HG03575 (cell line): ENCODE data around the gene EIF3C.
"Not testable (repeated sequence)": the region's sequence is repeated elsewhere in the genome, so short reads cannot be mapped to it uniquely, and the experiment has no call there.

Experiments used
- ATAC-seq: cut with Tn5 transposase; IDR thresholded peaks from one replicate; pipeline ENCODE4 v1.9.1; 2021; ENCODE audit not compliant: unreplicated experiment, insufficient number of reproducible peaks, low FRiP score; ENCODE audit errors: extremely low read depth

The EIF3C gene, protein sequence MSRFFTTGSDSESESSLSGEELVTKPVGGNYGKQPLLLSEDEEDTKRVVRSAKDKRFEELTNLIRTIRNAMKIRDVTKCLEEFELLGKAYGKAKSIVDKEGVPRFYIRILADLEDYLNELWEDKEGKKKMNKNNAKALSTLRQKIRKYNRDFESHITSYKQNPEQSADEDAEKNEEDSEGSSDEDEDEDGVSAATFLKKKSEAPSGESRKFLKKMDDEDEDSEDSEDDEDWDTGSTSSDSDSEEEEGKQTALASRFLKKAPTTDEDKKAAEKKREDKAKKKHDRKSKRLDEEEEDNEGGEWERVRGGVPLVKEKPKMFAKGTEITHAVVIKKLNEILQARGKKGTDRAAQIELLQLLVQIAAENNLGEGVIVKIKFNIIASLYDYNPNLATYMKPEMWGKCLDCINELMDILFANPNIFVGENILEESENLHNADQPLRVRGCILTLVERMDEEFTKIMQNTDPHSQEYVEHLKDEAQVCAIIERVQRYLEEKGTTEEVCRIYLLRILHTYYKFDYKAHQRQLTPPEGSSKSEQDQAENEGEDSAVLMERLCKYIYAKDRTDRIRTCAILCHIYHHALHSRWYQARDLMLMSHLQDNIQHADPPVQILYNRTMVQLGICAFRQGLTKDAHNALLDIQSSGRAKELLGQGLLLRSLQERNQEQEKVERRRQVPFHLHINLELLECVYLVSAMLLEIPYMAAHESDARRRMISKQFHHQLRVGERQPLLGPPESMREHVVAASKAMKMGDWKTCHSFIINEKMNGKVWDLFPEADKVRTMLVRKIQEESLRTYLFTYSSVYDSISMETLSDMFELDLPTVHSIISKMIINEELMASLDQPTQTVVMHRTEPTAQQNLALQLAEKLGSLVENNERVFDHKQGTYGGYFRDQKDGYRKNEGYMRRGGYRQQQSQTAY

DNA sequence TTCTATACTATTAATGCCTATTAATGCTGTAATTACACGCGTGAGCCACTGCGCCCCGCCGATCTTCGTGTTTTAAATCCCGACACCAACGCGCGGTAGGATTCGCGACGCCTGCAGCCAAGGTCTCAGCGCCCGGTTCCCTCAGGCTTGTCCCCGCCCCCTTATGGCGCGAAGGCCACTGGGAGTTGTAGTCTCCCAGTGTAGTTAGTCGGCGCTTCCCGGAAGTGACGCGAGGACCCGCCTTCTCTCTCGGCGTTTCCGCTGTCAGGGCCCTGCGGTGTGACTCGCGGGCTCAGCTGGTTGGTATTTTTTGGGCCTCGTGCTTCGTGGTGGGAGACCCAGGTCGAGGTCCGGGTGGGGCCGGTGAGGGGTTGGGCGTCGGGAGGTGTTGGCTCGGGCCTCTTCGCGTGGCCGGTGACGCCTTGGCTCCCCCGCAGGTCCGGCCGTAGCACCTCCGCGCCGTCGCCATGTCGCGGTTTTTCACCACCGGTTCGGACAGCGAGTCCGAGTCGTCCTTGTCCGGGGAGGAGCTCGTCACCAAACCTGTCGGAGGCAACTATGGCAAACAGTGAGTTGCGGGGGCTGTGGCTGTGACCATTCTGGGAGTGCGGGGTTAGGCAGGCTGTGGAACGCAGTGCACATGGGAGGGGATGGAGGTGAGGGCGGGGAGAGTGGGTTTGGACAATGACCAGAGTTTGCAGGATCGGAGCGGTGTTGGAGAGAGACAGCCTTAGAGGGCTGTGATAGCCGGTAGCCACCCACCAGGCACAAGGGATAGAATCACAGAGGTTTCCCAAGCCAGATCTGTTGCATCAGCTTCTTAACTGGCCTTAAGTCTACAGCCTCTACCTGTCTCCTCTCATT is at the start of gene EIF3C:
Gene EIF3C, plus strand, starts transcription at position 245 of the 864 bp plus-strand sequence. Its CDS starts 223 bp downstream, at position 468.
- not testable (repeated sequence) for ATAC-seq

GRCh38 chr16:28666264-28666663 is 45.0 kb upstream of the EIF3C start:
- not testable (repeated sequence) for ATAC-seq

- not testable (repeated sequence) for ATAC-seq
Observed at GRCh38 chr16:28667480-28667879, 43.8 kb upstream of the EIF3C start.

- ATAC-seq, result not testable (repeated sequence)
Observed at GRCh38 chr16:28668199-28668598, 43.1 kb upstream of the EIF3C start.

GRCh38 chr16:28688327-28688952 is 22.8 kb upstream of the EIF3C start:
- ATAC-seq, result not testable (repeated sequence)

GRCh38 chr16:28689425-28689824 is 21.8 kb upstream of the EIF3C start:
- ATAC-seq, result not testable (repeated sequence)

DNA sequence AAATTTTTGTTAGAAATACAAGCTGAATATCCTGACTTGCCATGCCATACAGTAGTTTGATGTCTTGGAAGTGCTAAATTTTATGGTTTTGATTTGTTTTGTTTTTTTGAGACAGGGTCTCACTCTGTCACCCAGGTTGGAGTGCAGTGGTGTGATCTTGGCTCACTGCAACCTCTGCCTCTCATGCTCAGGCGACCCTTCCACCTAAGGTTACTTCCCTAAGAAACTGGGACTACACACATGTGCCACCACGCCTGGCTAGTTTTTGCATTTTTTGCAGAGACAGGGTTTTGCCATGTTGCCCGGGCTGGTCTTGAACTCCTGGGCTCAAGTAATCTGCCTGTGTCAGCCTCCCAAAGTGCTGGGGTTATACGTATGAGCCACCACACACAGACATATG is 19.5 kb upstream of the EIF3C start:
- ATAC-seq, result not testable (repeated sequence)

- ATAC-seq, result not testable (repeated sequence)
Observed at GRCh38 chr16:28693257-28693950, 17.9 kb upstream of the EIF3C start.

DNA sequence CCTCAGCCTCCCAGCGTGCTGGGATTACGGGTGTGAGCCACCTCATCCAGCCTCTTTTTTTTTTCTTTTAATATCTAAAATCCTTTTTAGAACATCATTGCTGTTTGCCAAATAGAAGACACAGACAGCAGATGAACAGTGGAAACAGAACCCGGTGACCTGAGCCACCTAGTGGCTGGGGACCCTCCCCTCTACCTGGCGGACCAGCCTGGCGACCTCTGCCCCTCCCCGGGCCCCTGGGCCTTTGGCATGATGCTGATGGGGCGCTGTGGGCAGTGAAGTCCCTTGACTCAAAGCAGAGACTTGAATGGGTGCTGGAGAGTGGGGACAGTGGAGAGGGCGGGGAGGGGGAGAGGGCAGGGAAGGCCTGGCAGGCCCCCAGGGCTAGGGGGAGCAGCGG is 11.5 kb upstream of the EIF3C start:
- ATAC-seq, result not testable (repeated sequence)

- ATAC-seq, result not testable (repeated sequence)
Observed at GRCh38 chr16:28700349-28700748, 10.9 kb upstream of the EIF3C start.

- ATAC-seq, result not testable (repeated sequence)
Observed at GRCh38 chr16:28701384-28701783, 9.9 kb upstream of the EIF3C start.

- ATAC-seq, result not testable (repeated sequence)
Observed at GRCh38 chr16:28704246-28704645, 7.0 kb upstream of the EIF3C start.

- ATAC-seq, result not testable (repeated sequence)
Observed at GRCh38 chr16:28722852-28723650, 11.8 kb downstream of the EIF3C start.

GRCh38 chr16:28731253-28731652 is 20.0 kb downstream of the EIF3C start:
- not testable (repeated sequence) for ATAC-seq

GRCh38 chr16:28732455-28733124 is 21.3 kb downstream of the EIF3C start:
- ATAC-seq, result not testable (repeated sequence)

GRCh38 chr16:28739787-28740186 is 28.5 kb downstream of the EIF3C start:
- not testable (repeated sequence) for ATAC-seq
